Erythroblast (primary cell): Measurements from ENCODE around the gene PTPRN2.
"Not testable (repeated sequence)": the region's sequence is repeated elsewhere in the genome, so short reads cannot be mapped to it uniquely, and the experiment has no call there.

Experiments
- DNase-seq, 2 experiments: peaks; one replicate each; lab custom pipeline; 2025; lab: John Stamatoyannopoulos, UW
- GATA1 ChIP-seq: IDR thresholded peaks from 2 replicates; pipeline ENCODE4 v1.6.1; 2011; ENCODE audit warnings: low read depth, mild to moderate bottlenecking, control low read depth, low read length, moderate library complexity
- POLR2A ChIP-seq: IDR thresholded peaks from 2 replicates; pipeline ENCODE4 v1.6.1; 2011; ENCODE audit warnings: mild to moderate bottlenecking, low read length

The PTPRN2 gene

GRCh38 chr7:158301207-158301606, 286.4 kb downstream of the PTPRN2 start:
- TF ChIP-seq POLR2A (no peak), GATA1 (no peak)
- no peak for DNase-seq

- no peak for DNase-seq
- TF ChIP-seq POLR2A (no peak), GATA1 (no peak)
These were observed 287.2 kb downstream of the PTPRN2 start for GRCh38 chr7:158300427-158300826.

GRCh38 chr7:158299607-158300006, 288.0 kb downstream of the PTPRN2 start:
- no peak for TF ChIP-seq GATA1
- no peak for TF ChIP-seq POLR2A

GRCh38 chr7:158296798-158297104, 290.9 kb downstream of the PTPRN2 start:
- TF ChIP-seq POLR2A (no peak), GATA1 (no peak)
- no peak for DNase-seq

More at GRCh38 chr7:158299607-158300006, 288.0 kb downstream of the PTPRN2 start:
- no peak for DNase-seq

- no peak for DNase-seq
- no peak for TF ChIP-seq POLR2A
- no peak for TF ChIP-seq GATA1
These were observed 291.4 kb downstream of the PTPRN2 start for GRCh38 chr7:158295966-158296797.

GRCh38 chr7:158294468-158295215, 293.0 kb downstream of the PTPRN2 start:
- DNase-seq: not testable (repeated sequence)

- no peak for DNase-seq
- TF ChIP-seq GATA1 (no peak), POLR2A (no peak)
These were observed 294.7 kb downstream of the PTPRN2 start for GRCh38 chr7:158292948-158293347.

GRCh38 chr7:158291998-158292397, 295.6 kb downstream of the PTPRN2 start:
- DNase-seq: no peak
- TF ChIP-seq POLR2A (no peak), GATA1 (no peak)

GRCh38 chr7:158289761-158290523, 297.7 kb downstream of the PTPRN2 start:
- TF ChIP-seq POLR2A (no peak), GATA1 (no peak)
- DNase-seq: no peak

- TF ChIP-seq GATA1 (no peak), POLR2A (no peak)
These were observed 298.4 kb downstream of the PTPRN2 start for GRCh38 chr7:158289231-158289630.

GRCh38 chr7:158286210-158286609, 301.4 kb downstream of the PTPRN2 start:
- no peak for TF ChIP-seq POLR2A
- no peak for TF ChIP-seq GATA1
- no peak for DNase-seq

More at GRCh38 chr7:158289231-158289630, 298.4 kb downstream of the PTPRN2 start:
- DNase-seq: no peak

- TF ChIP-seq GATA1 (no peak), POLR2A (no peak)
These were observed 302.2 kb downstream of the PTPRN2 start for GRCh38 chr7:158285383-158285770.

GRCh38 chr7:158284617-158285382, 302.8 kb downstream of the PTPRN2 start:
- no peak for DNase-seq
- no peak for TF ChIP-seq POLR2A
- TF ChIP-seq GATA1: no peak

More at GRCh38 chr7:158285383-158285770, 302.2 kb downstream of the PTPRN2 start:
- no peak for DNase-seq
